OCI-LY3 (cell line): ENCODE data around the gene CHGA.
A peak's percentile ranks its signal among the peaks of the same experiment; 100 is the strongest.

Source experiments
- H2AFZ ChIP-seq: fragments of 200-600, 300-600 bp; shearing (Covaris generic); 2 replicates; pipeline ENCODE4 v1.6.0; 2014; ENCODE audit warnings: antibody characterized with exemption, low read depth, low read length
- H3K27ac ChIP-seq: fragments of 200-600, 300-600 bp; sonication (generic); 2 replicates; pipeline ENCODE4 v1.5.1; 2014; ENCODE audit warnings: mild to moderate bottlenecking, low read length, moderate library complexity, mixed read lengths
- H3K27me3 ChIP-seq: fragments of 200-600, 300-600 bp; sonication (generic); 2 replicates; pipeline ENCODE4 v1.6.1; 2014; ENCODE audit warnings: low read depth, low read length, mixed read lengths
- H3K36me3 ChIP-seq: fragments of 200-600, 300-600 bp; sonication (generic); replicated peaks from 2 replicates; pipeline ENCODE3; 2014; ENCODE audit warnings: low read depth, low read length, mixed read lengths
- H3K4me1 ChIP-seq: fragments of 300-600, 200-600 bp; sonication (generic); 2 replicates; pipeline ENCODE4 v1.6.1; 2014; ENCODE audit warnings: low read length, mixed read lengths
- H3K4me2 ChIP-seq: fragments of 200-600, 300-600 bp; sonication (generic); 2 replicates; pipeline ENCODE4 v1.6.1; 2014; ENCODE audit warnings: low read length, mixed read lengths
- H3K4me3 ChIP-seq: fragments of 300-600, 200-600 bp; sonication (generic); 2 replicates; pipeline ENCODE4 v1.5.1; 2014; ENCODE audit warnings: antibody characterized with exemption, mild to moderate bottlenecking, low read length, moderate library complexity
- H3K79me2 ChIP-seq: fragments of 300-600, 200-600 bp; shearing (Covaris generic); 2 replicates; pipeline ENCODE4 v1.6.1; 2014; ENCODE audit warnings: mild to moderate bottlenecking, low read length, mixed read lengths
- H3K9ac ChIP-seq: fragments of 300-600, 200-600 bp; shearing (Covaris generic); 2 replicates; pipeline ENCODE4 v1.6.0; 2014; ENCODE audit warnings: mild to moderate bottlenecking, low read length, moderate library complexity
- H3K9me3 ChIP-seq: fragments of 200-600, 300-600 bp; shearing (Covaris generic); 2 replicates; pipeline ENCODE4 v1.6.1; 2014; ENCODE audit warnings: low read length, mixed read lengths; ENCODE audit not compliant: insufficient read depth
- H4K20me1 ChIP-seq: fragments of 200-600, 300-600 bp; sonication (generic); 2 replicates; pipeline ENCODE4 v1.6.1; 2016; ENCODE audit warnings: low read length, mixed read lengths; ENCODE audit not compliant: insufficient read depth
- EZH2phosphoT487 ChIP-seq: fragments of 200-600 bp; shearing (Covaris generic); IDR thresholded peaks from 2 replicates; pipeline ENCODE4 v1.6.1; 2018; ENCODE audit warnings: antibody characterized with exemption, mixed run types, low read depth
- TF ChIP-seq, protein P1 (sequence below): fragments of 200-600, 300-600 bp; sonication (generic); IDR thresholded peaks from 2 replicates; pipeline ENCODE4 v1.5.1; 2014; ENCODE audit warnings: antibody characterized with exemption, low read length, low read depth

CHGA gene

GRCh38 chr14:92880351-92880750 lies 42.6 kb upstream of the CHGA start:
- H3K27me3 ChIP-seq: peaks cover 35% of the 10 kb centered on the region
- H2AFZ ChIP-seq: no peak overlapping the region
- TF ChIP-seq, protein P1, sequence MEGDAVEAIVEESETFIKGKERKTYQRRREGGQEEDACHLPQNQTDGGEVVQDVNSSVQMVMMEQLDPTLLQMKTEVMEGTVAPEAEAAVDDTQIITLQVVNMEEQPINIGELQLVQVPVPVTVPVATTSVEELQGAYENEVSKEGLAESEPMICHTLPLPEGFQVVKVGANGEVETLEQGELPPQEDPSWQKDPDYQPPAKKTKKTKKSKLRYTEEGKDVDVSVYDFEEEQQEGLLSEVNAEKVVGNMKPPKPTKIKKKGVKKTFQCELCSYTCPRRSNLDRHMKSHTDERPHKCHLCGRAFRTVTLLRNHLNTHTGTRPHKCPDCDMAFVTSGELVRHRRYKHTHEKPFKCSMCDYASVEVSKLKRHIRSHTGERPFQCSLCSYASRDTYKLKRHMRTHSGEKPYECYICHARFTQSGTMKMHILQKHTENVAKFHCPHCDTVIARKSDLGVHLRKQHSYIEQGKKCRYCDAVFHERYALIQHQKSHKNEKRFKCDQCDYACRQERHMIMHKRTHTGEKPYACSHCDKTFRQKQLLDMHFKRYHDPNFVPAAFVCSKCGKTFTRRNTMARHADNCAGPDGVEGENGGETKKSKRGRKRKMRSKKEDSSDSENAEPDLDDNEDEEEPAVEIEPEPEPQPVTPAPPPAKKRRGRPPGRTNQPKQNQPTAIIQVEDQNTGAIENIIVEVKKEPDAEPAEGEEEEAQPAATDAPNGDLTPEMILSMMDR: no peak
- no peak for TF ChIP-seq EZH2phosphoT487
- H3K4me2 ChIP-seq: no peak overlapping the region
- no peaks in the 10 kb centered on the region for H3K36me3 ChIP-seq
- no peaks in the 10 kb centered on the region for H3K9me3 ChIP-seq
- H3K9ac ChIP-seq: no peak overlapping the region
- no peaks in the 10 kb centered on the region for H3K79me2 ChIP-seq
- no peak overlapping the region for H3K4me3 ChIP-seq
- H3K4me1 ChIP-seq: no peaks in the 10 kb centered on the region
- no peak overlapping the region for H3K27ac ChIP-seq
- H4K20me1 ChIP-seq: no peaks in the 10 kb centered on the region

- TF ChIP-seq EZH2phosphoT487: no peak
- TF ChIP-seq, protein P1: peak; percentile 22; the same call in 1 of the 2 replicates
- H3K9me3 ChIP-seq: no peaks in the 10 kb centered on the region
- H3K9ac ChIP-seq: no peak overlapping the region
- no peaks in the 10 kb centered on the region for H3K36me3 ChIP-seq
- no peaks in the 10 kb centered on the region for H3K4me1 ChIP-seq
- no peaks in the 10 kb centered on the region for H3K79me2 ChIP-seq
- H4K20me1 ChIP-seq: no peaks in the 10 kb centered on the region
- H3K4me3 ChIP-seq: no peak overlapping the region
- peaks cover 30% of the 10 kb centered on the region for H3K27me3 ChIP-seq
- H2AFZ ChIP-seq: no peak overlapping the region
- no peak overlapping the region for H3K27ac ChIP-seq
- H3K4me2 ChIP-seq: no peak overlapping the region
Measured at GRCh38 chr14:92880851-92881250, 42.1 kb upstream of the CHGA start.

GRCh38 chr14:92883066-92883465 lies 39.9 kb upstream of the CHGA start:
- Histone ChIP-seq H3K27me3 (peaks cover 22% of the 10 kb centered on the region; the same call in 1 of the 2 replicates), H3K9ac (no peak overlapping the region), H3K4me1 (no peaks in the 10 kb centered on the region)

DNA sequence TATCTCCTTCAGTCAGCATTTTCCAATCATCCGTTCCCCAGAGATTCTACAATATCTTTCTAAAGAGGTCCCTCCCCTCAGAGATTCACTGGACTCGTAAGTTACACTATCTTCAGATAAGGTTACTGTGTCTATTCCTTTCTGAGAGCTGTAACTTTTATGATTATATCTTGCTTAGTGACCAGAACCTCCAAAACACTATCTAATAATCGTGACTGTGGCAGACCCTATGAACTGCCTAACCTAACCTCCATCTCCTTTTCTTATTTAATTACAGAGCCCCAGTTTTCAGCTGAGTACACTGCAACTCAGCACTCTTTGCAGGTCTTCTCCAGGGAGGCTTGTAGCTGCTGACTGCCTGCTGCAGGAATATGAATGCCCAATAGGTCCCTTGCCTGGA lies 38.5 kb upstream of the CHGA start:
- H3K79me2 ChIP-seq: no peaks in the 10 kb centered on the region
- TF ChIP-seq, protein P1: no peak
- TF ChIP-seq EZH2phosphoT487: no peak
- H3K4me1 ChIP-seq: no peaks in the 10 kb centered on the region
- no peaks in the 10 kb centered on the region for H3K36me3 ChIP-seq
- no peaks in the 10 kb centered on the region for H4K20me1 ChIP-seq
- H3K4me3 ChIP-seq: no peak overlapping the region
- no peak overlapping the region for H2AFZ ChIP-seq
- peaks cover 17% of the 10 kb centered on the region; the same call in 1 of the 2 replicates for H3K27me3 ChIP-seq
- no peak overlapping the region for H3K4me2 ChIP-seq
- no peak overlapping the region for H3K27ac ChIP-seq
- no peak overlapping the region for H3K9ac ChIP-seq
- H3K9me3 ChIP-seq: no peaks in the 10 kb centered on the region

More at GRCh38 chr14:92883066-92883465, 39.9 kb upstream of the CHGA start:
- Histone ChIP-seq H3K4me2 (no peak overlapping the region), H4K20me1 (no peaks in the 10 kb centered on the region), H3K36me3 (no peaks in the 10 kb centered on the region), H2AFZ (no peak overlapping the region), H3K79me2 (no peaks in the 10 kb centered on the region), H3K4me3 (no peak overlapping the region), H3K27ac (no peak overlapping the region), H3K9me3 (no peaks in the 10 kb centered on the region)
- TF ChIP-seq, protein P1: no peak
- no peak for TF ChIP-seq EZH2phosphoT487
